ENCODE measurements around the gene GYPC. TPM values are rescaled to one million over a fixed set of nuclear protein-coding genes. Genes with fewer than 3 reads are reported as not detected.
"Not testable (repeated sequence)": the region's sequence is repeated elsewhere in the genome, so short reads cannot be mapped to it uniquely, and the experiment has no call there.

Gene GYPC, protein sequence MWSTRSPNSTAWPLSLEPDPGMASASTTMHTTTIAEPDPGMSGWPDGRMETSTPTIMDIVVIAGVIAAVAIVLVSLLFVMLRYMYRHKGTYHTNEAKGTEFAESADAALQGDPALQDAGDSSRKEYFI
- 10 to 100 TPM; 87.6 to 99.8 TPM for total RNA-seq

- H3K36me3 Mint-ChIP-seq: peaks cover 21% of the 10 kb centered on the region
- CTCF ChIA-PET: interaction anchor here (0.9 to 1.7 kb wide), 3 partner anchors 103 to 127 kb away, joined by 3 to 5 read pairs (median 3); no protein-coding TSS in a partner anchor
- peak within 1 kb of the TSS; percentile 93 for H3K27ac Mint-ChIP-seq
- peaks cover 34% of the 10 kb centered on the region for H3K4me1 Mint-ChIP-seq
- DNase-seq (peak; percentile 62), ATAC-seq (peak; percentile 16)
- no peaks in the 10 kb centered on the region for H3K27me3 Mint-ChIP-seq
- peaks cover 2% of the 10 kb centered on the region for H3K9me3 Mint-ChIP-seq (ENCODE audit: low read depth)
- peak within 1 kb of the TSS; percentile 97 for H3K4me3 Mint-ChIP-seq
These were observed at the start of gene GYPC for GRCh38 chr2:126655500-126656430. Gene GYPC, plus strand, starts transcription at chr2:126656158. Its CDS starts 106 bp downstream, at chr2:126656264.

DNA sequence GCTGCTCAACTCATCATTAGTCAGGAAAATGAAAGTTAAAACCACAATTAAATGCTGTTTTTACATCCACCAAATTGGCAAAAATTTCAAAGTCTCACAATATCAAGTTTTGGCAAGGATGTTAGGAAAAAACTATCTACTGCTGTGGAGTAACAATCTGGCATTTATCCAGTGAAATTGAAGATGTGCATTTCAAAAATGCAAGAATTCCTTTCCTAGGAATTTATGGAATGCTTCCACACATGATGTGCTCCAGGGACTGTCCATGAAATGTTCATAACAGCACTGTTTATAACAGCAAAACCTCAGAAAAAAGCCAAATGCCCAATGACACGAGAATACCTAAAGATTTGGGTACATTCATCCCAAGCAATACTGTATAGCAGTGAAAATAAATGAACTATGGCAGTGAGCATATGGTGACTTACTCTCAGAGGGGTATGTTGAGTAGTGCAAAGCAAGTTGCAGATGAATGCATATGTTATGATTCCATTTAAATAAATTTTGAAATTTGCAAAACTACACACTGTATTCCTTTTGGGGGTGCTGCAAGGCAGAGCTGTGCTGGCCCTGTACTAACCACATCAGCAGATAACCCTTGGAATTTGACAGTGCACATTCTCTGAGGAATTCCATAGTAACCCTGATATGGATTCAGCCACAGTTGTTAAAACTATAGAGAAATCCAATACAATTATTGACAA lies 41.3 kb upstream of the GYPC start:
- Mint-ChIP-seq H3K9me3 (ENCODE audit: low read depth) (no peaks in the 10 kb centered on the region), H3K27me3 (peaks cover 3% of the 10 kb centered on the region), H3K4me3 (no peak overlapping the region), H3K36me3 (no peaks in the 10 kb centered on the region), H3K27ac (no peak overlapping the region), H3K4me1 (no peaks in the 10 kb centered on the region)
- no peak for DNase-seq
- ATAC-seq: no peak
- CTCF ChIA-PET: no interaction called here

DNA sequence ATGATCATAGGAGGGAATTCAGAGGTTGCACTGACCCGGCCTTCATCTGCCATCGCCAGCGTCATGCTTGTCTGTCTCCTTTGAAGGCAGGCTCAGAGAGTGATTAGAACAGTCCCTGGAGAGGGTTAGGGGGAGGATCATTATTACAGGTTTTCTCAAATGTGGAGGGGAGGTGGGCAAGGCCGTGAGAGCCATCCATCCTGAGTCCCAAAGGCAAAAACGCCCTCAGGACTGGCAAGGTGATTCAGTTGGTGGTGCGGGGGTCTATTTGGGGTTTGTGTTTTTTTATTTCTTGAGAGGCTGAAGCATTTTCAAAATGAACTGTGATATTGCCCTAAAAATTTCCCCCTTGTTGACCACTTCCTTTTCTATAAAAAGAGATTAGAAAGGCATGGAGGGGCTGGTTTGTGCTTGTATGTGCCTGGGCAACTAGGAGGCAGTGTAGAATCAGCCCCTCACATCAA lies 39.3 kb upstream of the GYPC start:
- Mint-ChIP-seq H3K4me3 (no peak overlapping the region), H3K36me3 (no peaks in the 10 kb centered on the region), H3K27me3 (peaks cover 3% of the 10 kb centered on the region), H3K9me3 (ENCODE audit: low read depth) (no peaks in the 10 kb centered on the region), H3K4me1 (no peaks in the 10 kb centered on the region), H3K27ac (no peak overlapping the region)
- no peak for DNase-seq
- ATAC-seq: no peak
- CTCF ChIA-PET: interaction anchor here (1.4 kb wide), 1 partner anchor 161 kb away, joined by 6 read pairs; no protein-coding TSS in a partner anchor

DNA sequence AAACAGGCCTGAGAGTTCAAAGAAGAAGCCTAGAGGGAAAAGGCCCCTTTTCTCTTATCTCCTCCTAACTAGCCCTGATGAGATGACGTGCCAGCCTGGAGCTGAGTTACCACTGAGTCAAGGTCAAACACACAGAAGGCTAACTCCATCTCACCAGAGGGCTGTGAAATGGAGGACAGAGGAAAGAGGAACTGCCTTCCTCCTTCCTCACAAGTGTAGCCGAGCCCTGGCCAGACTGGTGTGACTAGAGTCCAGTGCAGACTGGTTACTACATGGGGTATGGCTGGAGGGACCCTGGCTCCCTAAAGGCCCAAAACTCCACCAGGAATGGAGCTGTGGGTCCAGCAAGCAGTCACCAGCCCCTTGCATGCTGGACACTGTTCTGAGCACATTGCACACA lies 35.7 kb upstream of the GYPC start:
- DNase-seq (no peak), ATAC-seq (no peak)
- Mint-ChIP-seq H3K4me3 (no peak overlapping the region), H3K9me3 (ENCODE audit: low read depth) (no peaks in the 10 kb centered on the region), H3K4me1 (no peaks in the 10 kb centered on the region), H3K27me3 (peaks cover 4% of the 10 kb centered on the region), H3K36me3 (no peaks in the 10 kb centered on the region), H3K27ac (no peak overlapping the region)
- CTCF ChIA-PET: no interaction called here

GRCh38 chr2:126623000-126623399 lies 33.0 kb upstream of the GYPC start:
- Mint-ChIP-seq H3K4me1 (no peaks in the 10 kb centered on the region), H3K9me3 (ENCODE audit: low read depth) (no peaks in the 10 kb centered on the region), H3K27me3 (peaks cover 10% of the 10 kb centered on the region), H3K27ac (no peak overlapping the region), H3K36me3 (no peaks in the 10 kb centered on the region), H3K4me3 (no peak overlapping the region)
- ATAC-seq (no peak), DNase-seq (no peak)
- CTCF ChIA-PET: no interaction called here

GRCh38 chr2:126627643-126628042 lies 28.3 kb upstream of the GYPC start:
- no peak for DNase-seq
- CTCF ChIA-PET: interaction anchor here (1.0 to 1.5 kb wide), 4 partner anchors 8 to 344 kb away, joined by 3 to 4 read pairs (median 3); no protein-coding TSS in a partner anchor
- no peaks in the 10 kb centered on the region for H3K4me1 Mint-ChIP-seq
- H3K36me3 Mint-ChIP-seq: no peaks in the 10 kb centered on the region
- no peaks in the 10 kb centered on the region for H3K9me3 Mint-ChIP-seq (ENCODE audit: low read depth)
- no peak for ATAC-seq
- no peak overlapping the region for H3K4me3 Mint-ChIP-seq
- H3K27ac Mint-ChIP-seq: no peak overlapping the region
- peaks cover 30% of the 10 kb centered on the region for H3K27me3 Mint-ChIP-seq

GRCh38 chr2:126634273-126634861 lies 21.6 kb upstream of the GYPC start:
- Mint-ChIP-seq H3K4me3 (no peak overlapping the region), H3K9me3 (ENCODE audit: low read depth) (no peaks in the 10 kb centered on the region), H3K4me1 (no peaks in the 10 kb centered on the region), H3K27me3 (peaks cover 23% of the 10 kb centered on the region), H3K36me3 (no peaks in the 10 kb centered on the region), H3K27ac (no peak overlapping the region)
- CTCF ChIA-PET: interaction anchor here (1.2 to 2.2 kb wide), 2 partner anchors 17 to 106 kb away, joined by 3 to 9 read pairs; no protein-coding TSS in a partner anchor
- peak; percentile 23 for ATAC-seq
- peak; percentile 50 for DNase-seq

DNA sequence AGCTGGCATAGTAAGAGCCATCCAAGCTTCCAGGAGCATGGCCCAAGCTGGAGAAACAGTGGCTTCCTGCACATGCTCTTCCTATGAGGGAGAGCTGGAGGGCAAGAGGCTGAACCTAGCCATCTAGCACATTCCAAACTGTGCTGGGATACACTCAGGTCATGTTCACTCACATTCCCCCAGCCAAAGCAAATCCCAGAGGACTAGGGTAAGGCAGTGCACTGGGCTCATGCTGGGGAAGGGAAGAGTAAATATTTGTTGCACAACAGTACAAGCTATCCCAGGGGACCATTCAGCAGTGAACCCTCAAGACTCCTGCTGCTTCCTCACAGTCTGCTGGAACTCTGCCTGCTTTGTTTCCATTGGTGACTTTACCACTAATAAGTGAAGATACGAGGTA lies 20.7 kb upstream of the GYPC start:
- DNase-seq (no peak), ATAC-seq (no peak)
- CTCF ChIA-PET: interaction anchor here (1.0 to 2.2 kb wide), 3 partner anchors 16 to 142 kb away, joined by 3 to 9 read pairs (median 3); no protein-coding TSS in a partner anchor
- H3K27me3 Mint-ChIP-seq: peaks cover 20% of the 10 kb centered on the region
- H3K36me3 Mint-ChIP-seq: no peaks in the 10 kb centered on the region
- H3K27ac Mint-ChIP-seq: no peak overlapping the region
- H3K9me3 Mint-ChIP-seq (ENCODE audit: low read depth): no peaks in the 10 kb centered on the region
- no peaks in the 10 kb centered on the region for H3K4me1 Mint-ChIP-seq
- H3K4me3 Mint-ChIP-seq: no peak overlapping the region

DNA sequence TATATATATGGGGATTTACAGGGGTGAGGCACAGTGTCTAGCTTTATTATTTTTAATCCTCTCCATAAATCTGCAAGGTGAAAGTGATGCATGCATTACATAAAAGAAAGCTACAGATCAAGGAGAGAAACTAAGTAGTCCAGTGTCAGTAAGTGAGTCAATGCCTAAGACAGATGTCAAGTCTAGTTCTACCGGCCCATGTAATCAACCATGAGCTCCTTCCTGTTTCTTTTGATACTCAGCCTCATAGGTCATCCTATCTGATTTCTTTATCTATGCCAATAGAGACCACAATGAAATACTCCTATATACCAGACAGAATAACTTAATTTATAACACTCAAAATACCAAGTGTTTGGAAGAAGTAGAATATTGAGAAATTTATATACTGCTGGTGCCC lies 20.2 kb upstream of the GYPC start:
- Mint-ChIP-seq H3K27me3 (peaks cover 15% of the 10 kb centered on the region), H3K36me3 (no peaks in the 10 kb centered on the region), H3K27ac (no peak overlapping the region), H3K9me3 (ENCODE audit: low read depth) (no peaks in the 10 kb centered on the region), H3K4me1 (no peaks in the 10 kb centered on the region), H3K4me3 (no peak overlapping the region)
- DNase-seq (no peak), ATAC-seq (no peak)
- CTCF ChIA-PET: interaction anchor here (0.6 to 2.2 kb wide), 3 partner anchors 9 to 141 kb away, joined by 3 to 9 read pairs (median 3); no protein-coding TSS in a partner anchor

DNA sequence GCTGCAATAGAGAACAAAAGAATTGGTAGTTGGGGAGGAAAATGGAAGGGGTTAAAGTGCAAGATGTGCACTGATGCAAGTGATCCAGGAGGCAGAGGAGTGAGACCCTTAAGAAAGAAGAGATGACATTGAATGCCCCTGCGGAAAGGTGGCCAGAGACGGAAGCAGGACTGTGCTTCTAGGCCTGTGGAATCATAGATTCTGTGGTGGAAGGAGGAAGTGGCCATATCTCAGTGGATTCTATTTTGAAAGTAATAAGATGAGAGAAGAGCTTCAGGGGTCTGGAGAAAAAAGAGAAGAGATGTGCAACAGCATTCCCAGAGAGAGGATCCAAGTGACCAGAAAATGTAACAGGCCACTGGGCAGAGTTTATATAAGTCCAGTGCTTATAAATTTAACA lies 18.6 kb upstream of the GYPC start:
- Mint-ChIP-seq H3K4me1 (no peaks in the 10 kb centered on the region), H3K4me3 (no peak overlapping the region), H3K36me3 (no peaks in the 10 kb centered on the region), H3K27me3 (peaks cover 8% of the 10 kb centered on the region), H3K27ac (no peak overlapping the region), H3K9me3 (ENCODE audit: low read depth) (no peaks in the 10 kb centered on the region)
- ATAC-seq: no peak
- DNase-seq: no peak
- CTCF ChIA-PET: no interaction called here

DNA sequence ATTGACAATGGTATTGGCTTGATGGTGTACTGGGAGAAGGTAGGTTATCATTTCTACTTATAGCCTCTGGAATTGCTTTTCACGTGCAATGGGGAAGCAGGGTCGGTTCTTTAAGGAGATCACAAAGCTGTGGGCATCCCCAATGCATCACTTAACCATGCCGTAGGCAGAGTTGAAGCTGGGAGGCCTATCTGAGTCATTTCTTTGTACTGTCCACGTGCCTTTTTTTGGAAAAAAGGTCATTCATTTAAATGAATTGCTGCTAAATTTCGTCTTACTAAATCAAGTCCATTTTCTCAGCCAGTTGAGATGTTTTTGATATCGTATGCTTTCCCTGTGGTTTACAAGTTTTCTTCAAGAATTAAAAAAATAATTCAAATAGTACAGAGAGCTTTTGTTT lies 17.2 kb upstream of the GYPC start:
- Mint-ChIP-seq H3K4me1 (no peaks in the 10 kb centered on the region), H3K36me3 (no peaks in the 10 kb centered on the region), H3K4me3 (no peak overlapping the region), H3K9me3 (ENCODE audit: low read depth) (no peaks in the 10 kb centered on the region), H3K27ac (no peak overlapping the region), H3K27me3 (no peaks in the 10 kb centered on the region)
- DNase-seq: no peak
- CTCF ChIA-PET: no interaction called here
- no peak for ATAC-seq

DNA sequence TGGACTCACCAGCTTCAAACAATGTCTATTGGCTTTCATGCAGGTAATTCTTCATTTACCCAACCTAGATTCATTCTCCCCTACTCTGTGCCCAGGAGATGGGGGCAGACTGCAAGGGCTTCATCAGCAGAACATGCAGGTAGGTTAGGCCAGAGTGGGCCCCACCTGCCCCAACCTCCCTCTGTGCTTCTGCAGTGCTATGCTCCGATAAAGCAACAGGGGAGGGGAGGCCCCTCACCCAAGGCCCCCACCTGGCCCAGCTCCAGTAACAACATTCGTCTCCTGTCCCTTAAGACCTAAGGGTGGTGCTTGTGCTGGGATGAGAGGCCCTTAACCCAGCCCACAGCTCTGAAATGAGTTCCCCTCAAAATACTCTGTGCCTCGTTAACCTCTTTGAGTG lies 16.7 kb upstream of the GYPC start:
- DNase-seq: no peak
- Mint-ChIP-seq H3K36me3 (no peaks in the 10 kb centered on the region), H3K4me1 (no peaks in the 10 kb centered on the region), H3K27ac (no peak overlapping the region), H3K9me3 (ENCODE audit: low read depth) (no peaks in the 10 kb centered on the region), H3K27me3 (no peaks in the 10 kb centered on the region), H3K4me3 (no peak overlapping the region)
- no peak for ATAC-seq
- CTCF ChIA-PET: interaction anchor here (0.5 kb wide), 1 partner anchor 1450 kb away, joined by 3 read pairs; no protein-coding TSS in a partner anchor

DNA sequence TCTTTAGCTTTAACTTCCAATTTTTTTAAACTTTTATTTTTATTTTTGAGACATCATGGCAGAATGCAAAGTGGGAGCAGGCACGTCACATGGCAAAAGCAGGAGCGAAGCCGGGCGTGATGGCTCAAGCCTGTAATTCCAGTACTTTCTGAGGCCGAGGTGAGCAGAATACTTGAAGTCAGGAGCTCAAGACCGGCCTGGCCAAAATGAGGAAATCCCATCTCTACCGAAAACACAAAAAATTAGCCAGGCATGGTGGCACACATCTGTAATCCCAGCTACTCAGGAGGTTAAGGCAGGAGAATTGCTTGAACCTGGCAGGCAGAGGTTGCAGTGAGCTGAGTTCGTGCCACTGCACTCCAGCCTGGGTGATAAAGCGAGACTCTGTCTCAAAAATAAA lies 14.7 kb upstream of the GYPC start:
- H3K4me3 Mint-ChIP-seq; ATAC-seq; H3K27me3 Mint-ChIP-seq; DNase-seq; H3K4me1 Mint-ChIP-seq; H3K27ac Mint-ChIP-seq; H3K9me3 Mint-ChIP-seq (ENCODE audit: low read depth); H3K36me3 Mint-ChIP-seq: not testable (repeated sequence)
- CTCF ChIA-PET: interaction anchor here (1.4 kb wide), 1 partner anchor 113 kb away, joined by 3 read pairs; no protein-coding TSS in a partner anchor
